CD14-positive monocyte (primary cell): Measurements from ENCODE around the gene DOCK4. TPM values are rescaled to one million over a fixed set of nuclear protein-coding genes. Genes with fewer than 3 reads are reported as not detected.

Experiments
- DNase-seq, 3 donors: peaks; one replicate each; pipeline ENCODE4 v3.0.0-alpha.2; 2011 to 2022
- H2AFZ ChIP-seq: 2 replicates; pipeline ENCODE4 v1.6.0; 2012; ENCODE audit warnings: mild to moderate bottlenecking, low read depth, low read length, inconsistent platforms; ENCODE audit not compliant: insufficient read depth, poor library complexity, severe bottlenecking
- H3K27ac ChIP-seq, 2 donors: 1 replicate in 1 of 2; 2 replicates in 1 of 2; pipeline ENCODE4 v1.5.1; 2012 to 2013; ENCODE audit warnings: low read length in 2 of 2, control low read depth in 1 of 2, inconsistent platforms in 1 of 2, low read depth in 1 of 2, mild to moderate bottlenecking in 1 of 2
- H3K27me3 ChIP-seq, 2 donors: one replicate each; pipeline versions ENCODE4 v1.6.0 to v1.6.1; 2011 to 2013; ENCODE audit warnings: low read length in 2 of 2; ENCODE audit not compliant: control insufficient read depth in 2 of 2, insufficient read depth in 2 of 2
- H3K36me3 ChIP-seq, 2 donors: replicated peaks in 1 of 2; 1 replicate in 1 of 2; 2 replicates in 1 of 2; pipeline versions ENCODE4 v1.5.1 to v1.6.1; 2012 to 2013; ENCODE audit warnings: low read length in 2 of 2, control low read depth in 1 of 2, inconsistent platforms in 1 of 2, mild to moderate bottlenecking in 1 of 2; ENCODE audit not compliant: insufficient read depth in 2 of 2, control insufficient read depth in 1 of 2
- H3K4me1 ChIP-seq, 2 donors: 1 replicate in 1 of 2; 2 replicates in 1 of 2; pipeline versions ENCODE4 v1.5.1 to v1.6.1; 2012 to 2013; ENCODE audit warnings: low read length in 2 of 2, control low read depth in 1 of 2, inconsistent platforms in 1 of 2, mild to moderate bottlenecking in 1 of 2, moderate library complexity in 1 of 2; ENCODE audit not compliant: insufficient read depth in 2 of 2, control insufficient read depth in 1 of 2
- H3K4me2 ChIP-seq: replicated peaks from 2 replicates; pipeline ENCODE3; 2012; ENCODE audit warnings: low read length, moderate library complexity, mild to moderate bottlenecking; ENCODE audit not compliant: poor library complexity, severe bottlenecking; ENCODE audit errors: extremely low read depth
- H3K4me3 ChIP-seq, 3 experiments: fragments of 200-600 bp in 1 of 3; sonication (generic) in 1 of 3; replicated peaks in 1 of 3; 1 replicate in 2 of 3; 2 replicates in 1 of 3; pipeline ENCODE4 v1.5.1; 2011 to 2013; ENCODE audit warnings: low read length in 3 of 3, mild to moderate bottlenecking in 3 of 3, control low read depth in 2 of 3, low read depth in 2 of 3, inconsistent platforms in 1 of 3, moderate library complexity in 1 of 3
- H3K79me2 ChIP-seq: 2 replicates; pipeline ENCODE4 v1.6.0; 2012; ENCODE audit warnings: mild to moderate bottlenecking, control low read depth, inconsistent platforms, low read length, moderate library complexity; ENCODE audit not compliant: insufficient read depth
- H3K9ac ChIP-seq: 2 replicates; pipeline ENCODE4 v1.6.0; 2017; ENCODE audit warnings: low read length, mild to moderate bottlenecking; ENCODE audit not compliant: insufficient read depth, poor library complexity, severe bottlenecking
- H3K9me3 ChIP-seq, 2 donors: replicated peaks in 1 of 2; 1 replicate in 1 of 2; 2 replicates in 1 of 2; pipeline versions ENCODE4 v1.5.1 to v1.6.1; 2012 to 2013; ENCODE audit warnings: low read length in 2 of 2, control low read depth in 1 of 2; ENCODE audit not compliant: control insufficient read depth in 1 of 2, insufficient read depth in 1 of 2
- H4K20me1 ChIP-seq: 2 replicates; pipeline ENCODE4 v1.6.0; 2012; ENCODE audit warnings: mild to moderate bottlenecking, low read length, control low read depth, moderate library complexity; ENCODE audit not compliant: insufficient read depth
- H3K27ac Mint-ChIP-seq, 7 donors: one replicate each; pipeline ENCODE4 v1.8.0; 2020; ENCODE audit warnings: mild to moderate bottlenecking in 7 of 7, mixed read lengths in 7 of 7, moderate library complexity in 6 of 7, inconsistent platforms in 2 of 7
- H3K27me3 Mint-ChIP-seq, 3 donors: one replicate each; pipeline ENCODE4 v1.8.0; 2021 to 2022; ENCODE audit warnings: low read depth in 3 of 3, mild to moderate bottlenecking in 3 of 3, mixed read lengths in 3 of 3, moderate library complexity in 3 of 3, inconsistent platforms in 1 of 3
- H3K36me3 Mint-ChIP-seq, 2 donors: one replicate each; pipeline ENCODE4 v1.8.0; 2020; ENCODE audit warnings: mixed read lengths in 2 of 2, inconsistent platforms in 1 of 2, mild to moderate bottlenecking in 1 of 2
- H3K4me1 Mint-ChIP-seq: one replicate; pipeline ENCODE4 v1.8.0; 2020; ENCODE audit warnings: mild to moderate bottlenecking, mixed read lengths
- H3K4me3 Mint-ChIP-seq, 2 donors: one replicate each; pipeline ENCODE4 v1.8.0; 2020; ENCODE audit warnings: mild to moderate bottlenecking in 2 of 2, mixed read lengths in 2 of 2, moderate library complexity in 1 of 2
- H3K9me3 Mint-ChIP-seq, 7 donors: one replicate each; pipeline ENCODE4 v1.8.0; 2020 to 2022; ENCODE audit warnings: mixed read lengths in 7 of 7, mild to moderate bottlenecking in 6 of 7, moderate library complexity in 6 of 7, inconsistent platforms in 2 of 7
- WGBS: methylation state at CpG from one replicate; pipeline ENCODE4 v1.1.5; 2013; ENCODE audit warnings: missing lambda C conversion rate; ENCODE audit not compliant: insufficient coverage; 5-methylcytosine and 5-hydroxymethylcytosine counted together
- intact Hi-C, 2 donors: fragments of 100-400 bp; cut with micrococcal nuclease; formaldehyde crosslinking; loops; one replicate each; pipeline versions ENCODE4 v1.15.0 to v1.15.1; 2023
- polyA plus RNA-seq, 3 donors: library from polyadenylated mRNA; depleted of rRNA in 1 of 3; unstranded in 2 of 3; stranded (reverse) in 1 of 3; fragments of 300-500 nt in 2 of 3; fragments of >200 nt in 1 of 3; fragmentation: Illumina TruSeq in 2 of 3; gene quantifications; 1 replicate in 2 of 3; 2 replicates in 1 of 3; pipeline ENCODE4 v1.2.3, GENCODE V29; 2012 to 2021
- TF ChIP-seq, protein P1 (sequence below): fragments of 200-600 bp; IDR thresholded peaks from one replicate; pipeline ENCODE4 v1.8.0; 2022; ENCODE audit warnings: antibody characterized with exemption, mild to moderate bottlenecking

DOCK4 gene
- polyA plus RNA-seq, 3 donors: 1.3 to 5.0 (median 2.7) TPM

DNA sequence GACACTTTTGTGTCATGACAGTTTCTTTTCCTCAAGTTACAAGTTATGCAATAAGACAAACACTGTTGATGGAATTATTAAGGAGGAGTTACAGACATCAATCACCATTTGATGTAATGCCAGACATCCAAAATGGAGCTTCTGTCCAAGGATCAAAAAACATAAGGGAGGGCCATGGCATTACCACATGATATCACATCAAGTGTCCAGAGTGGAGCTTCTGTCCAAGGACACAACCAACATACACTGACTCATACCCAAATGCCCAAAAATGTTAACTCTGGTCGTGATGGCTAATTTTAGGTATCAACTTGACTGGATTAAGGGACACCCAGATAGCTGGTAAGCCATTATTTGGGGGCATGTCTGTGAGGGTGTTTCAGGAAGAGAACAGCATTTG, 140.4 kb downstream of the DOCK4 start:
- no CpG with 5 or more reads among the region's 1 CpG for WGBS
- Histone ChIP-seq H2AFZ (no peak overlapping the region), H3K4me2 (no peak overlapping the region), H3K27me3 (no peaks in the 10 kb centered on the region), H3K9me3 (no peaks in the 10 kb centered on the region), H3K36me3 (no peaks in the 10 kb centered on the region), H3K4me1 (no peaks in the 10 kb centered on the region), H3K27ac (no peak overlapping the region), H3K4me3 (no peak overlapping the region), H4K20me1 (no peaks in the 10 kb centered on the region), H3K9ac (no peak overlapping the region), H3K79me2 (no peaks in the 10 kb centered on the region)
- H3K4me3 Mint-ChIP-seq: no peak overlapping the region
- H3K27me3 Mint-ChIP-seq: peaks cover 2 to 6% (median 3%) of the 10 kb centered on the region in 3 donors
- TF ChIP-seq, protein P1, sequence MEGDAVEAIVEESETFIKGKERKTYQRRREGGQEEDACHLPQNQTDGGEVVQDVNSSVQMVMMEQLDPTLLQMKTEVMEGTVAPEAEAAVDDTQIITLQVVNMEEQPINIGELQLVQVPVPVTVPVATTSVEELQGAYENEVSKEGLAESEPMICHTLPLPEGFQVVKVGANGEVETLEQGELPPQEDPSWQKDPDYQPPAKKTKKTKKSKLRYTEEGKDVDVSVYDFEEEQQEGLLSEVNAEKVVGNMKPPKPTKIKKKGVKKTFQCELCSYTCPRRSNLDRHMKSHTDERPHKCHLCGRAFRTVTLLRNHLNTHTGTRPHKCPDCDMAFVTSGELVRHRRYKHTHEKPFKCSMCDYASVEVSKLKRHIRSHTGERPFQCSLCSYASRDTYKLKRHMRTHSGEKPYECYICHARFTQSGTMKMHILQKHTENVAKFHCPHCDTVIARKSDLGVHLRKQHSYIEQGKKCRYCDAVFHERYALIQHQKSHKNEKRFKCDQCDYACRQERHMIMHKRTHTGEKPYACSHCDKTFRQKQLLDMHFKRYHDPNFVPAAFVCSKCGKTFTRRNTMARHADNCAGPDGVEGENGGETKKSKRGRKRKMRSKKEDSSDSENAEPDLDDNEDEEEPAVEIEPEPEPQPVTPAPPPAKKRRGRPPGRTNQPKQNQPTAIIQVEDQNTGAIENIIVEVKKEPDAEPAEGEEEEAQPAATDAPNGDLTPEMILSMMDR: no peak
- H3K27ac Mint-ChIP-seq: no peak overlapping the region
- no peaks in the 10 kb centered on the region for H3K36me3 Mint-ChIP-seq
- intact Hi-C loops: no loop called here
- no peak for DNase-seq
- H3K4me1 Mint-ChIP-seq: no peaks in the 10 kb centered on the region
- peaks cover 0 to 1% (median 0%) of the 10 kb centered on the region in 7 donors for H3K9me3 Mint-ChIP-seq

DNA sequence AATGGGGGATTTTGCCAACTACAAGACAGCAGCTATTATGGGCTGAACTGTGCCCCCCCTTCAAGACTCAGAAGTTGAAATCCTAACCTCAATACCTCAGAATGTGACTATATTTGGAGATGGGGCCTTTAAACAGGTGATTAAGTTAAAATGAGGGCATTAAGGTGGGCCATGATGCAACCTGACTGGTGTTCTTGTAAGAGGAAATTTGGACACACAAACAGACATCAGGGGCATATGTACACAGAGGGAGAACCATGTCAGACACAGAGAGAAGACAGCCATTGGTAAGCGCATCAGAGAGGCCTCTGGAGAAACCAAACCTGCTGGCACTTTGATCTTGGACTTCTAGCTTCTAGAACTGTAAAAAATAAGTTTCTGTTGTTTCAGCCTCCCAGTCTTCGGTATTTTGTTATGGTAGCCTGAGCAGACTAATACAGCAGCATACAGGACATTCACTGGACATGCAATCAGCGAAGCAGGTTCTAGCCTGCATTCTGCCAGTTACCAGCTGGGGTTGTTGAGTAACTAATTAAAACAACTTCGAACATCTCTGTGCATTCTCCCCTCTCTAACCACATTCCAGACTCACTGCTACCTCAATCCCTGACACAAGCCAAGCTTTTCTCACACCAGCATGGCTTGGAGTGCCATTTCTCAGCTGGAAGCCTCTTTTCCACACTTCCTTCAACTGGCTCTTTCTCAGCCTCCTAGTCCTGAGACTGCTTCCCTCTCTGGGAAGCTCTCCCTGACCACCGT, 141.4 kb downstream of the DOCK4 start:
- Histone ChIP-seq H4K20me1 (no peaks in the 10 kb centered on the region), H3K27ac (no peak overlapping the region), H3K9me3 (no peaks in the 10 kb centered on the region), H3K27me3 (no peaks in the 10 kb centered on the region), H3K79me2 (no peaks in the 10 kb centered on the region), H3K4me1 (no peaks in the 10 kb centered on the region), H3K36me3 (no peaks in the 10 kb centered on the region), H3K4me2 (no peak overlapping the region), H2AFZ (no peak overlapping the region), H3K4me3 (no peak overlapping the region), H3K9ac (no peak overlapping the region)
- Mint-ChIP-seq H3K27me3 (peaks cover 2 to 6% (median 3%) of the 10 kb centered on the region in 3 donors), H3K9me3 (peaks cover 0 to 1% (median 0%) of the 10 kb centered on the region in 7 donors), H3K27ac (peak overlapping the region in 1 of 7 donors; percentile 11), H3K4me1 (no peaks in the 10 kb centered on the region), H3K36me3 (no peaks in the 10 kb centered on the region), H3K4me3 (no peak overlapping the region)
- 92% methylated on average over 3 of the region's 5 CpGs for WGBS
- intact Hi-C loops: no loop called here
- TF ChIP-seq, protein P1: no peak
- DNase-seq: no peak
